ENCODE results near the gene C2CD3.

Gene C2CD3

DNA sequence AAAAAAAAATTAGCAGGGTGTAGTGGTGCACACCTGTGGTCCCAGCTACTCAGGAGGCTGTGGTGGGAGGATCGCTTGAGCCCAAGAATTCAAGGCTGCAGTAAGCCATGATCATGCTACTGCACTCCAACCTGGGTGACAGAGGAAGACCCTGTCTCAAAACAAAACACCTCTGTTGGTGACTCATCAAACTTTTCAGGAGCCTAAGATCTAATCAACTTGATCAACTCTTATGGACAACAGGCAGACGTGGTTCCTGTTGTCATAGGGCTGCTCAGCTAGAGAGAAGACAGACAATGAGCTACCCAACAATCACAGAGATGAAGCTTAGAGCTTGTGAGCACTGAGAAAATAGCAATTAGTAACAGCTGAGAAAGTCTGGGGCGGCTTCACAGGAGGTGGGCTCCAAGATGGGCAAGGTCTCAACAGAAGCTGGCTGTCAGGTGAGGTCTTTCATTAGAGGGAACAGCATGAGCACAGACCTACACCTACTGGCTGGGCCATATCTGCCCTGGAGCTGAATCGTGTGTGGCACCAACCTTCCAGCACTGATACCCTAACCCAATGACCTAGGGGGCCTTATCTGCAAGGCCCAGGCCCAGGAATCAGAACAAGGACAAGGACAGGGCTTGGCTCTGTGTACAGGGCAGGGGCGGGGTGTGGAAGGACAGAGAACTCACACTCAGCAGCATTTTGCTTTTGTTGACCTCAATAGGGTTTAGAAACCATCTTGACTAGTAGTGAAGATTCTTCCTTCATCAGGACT is 154.7 kb downstream of the C2CD3 start:
- no peak for DNase-seq

DNA sequence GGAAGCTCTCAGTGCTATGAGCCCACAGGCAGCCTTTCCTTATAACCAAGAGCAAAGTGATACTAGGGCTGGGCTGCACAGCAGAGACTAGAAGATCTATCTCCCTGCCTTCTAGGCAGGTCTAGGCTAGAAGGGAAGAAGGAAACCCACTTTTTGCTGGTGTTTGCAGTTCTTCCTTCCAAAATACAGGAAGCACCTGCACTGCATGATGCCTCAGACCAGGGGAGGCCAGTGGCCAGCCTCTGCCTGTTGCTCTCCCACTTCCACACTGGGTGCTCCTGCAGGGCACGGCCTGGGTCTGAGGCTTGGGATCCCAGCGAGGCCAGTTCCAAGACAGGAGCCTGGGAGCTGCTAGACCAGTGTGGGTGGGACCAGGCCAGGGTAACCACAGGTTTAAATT is 155.9 kb downstream of the C2CD3 start:
- DNase-seq, result no peak

DNA sequence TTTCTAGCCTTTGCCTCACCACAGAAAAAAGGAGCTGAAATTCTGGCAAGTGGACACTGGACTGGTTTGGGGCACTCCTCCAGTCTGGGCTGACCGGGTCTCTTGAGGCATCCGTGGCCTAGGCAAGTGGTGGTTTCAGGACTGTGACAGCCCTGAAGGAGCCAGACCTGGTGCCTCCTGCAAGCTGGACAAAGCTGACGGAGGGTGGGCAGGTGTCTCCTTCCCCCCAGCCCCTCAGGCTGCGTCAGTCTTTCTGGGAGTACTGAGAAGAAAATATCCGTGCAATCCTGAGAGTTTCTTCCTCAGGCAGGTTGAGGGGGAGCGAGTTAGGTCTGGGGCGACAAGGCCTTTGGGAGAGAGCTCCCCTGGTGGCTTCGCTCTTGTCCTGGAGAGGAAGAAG is 157.7 kb downstream of the C2CD3 start:
- no peak for DNase-seq

DNA sequence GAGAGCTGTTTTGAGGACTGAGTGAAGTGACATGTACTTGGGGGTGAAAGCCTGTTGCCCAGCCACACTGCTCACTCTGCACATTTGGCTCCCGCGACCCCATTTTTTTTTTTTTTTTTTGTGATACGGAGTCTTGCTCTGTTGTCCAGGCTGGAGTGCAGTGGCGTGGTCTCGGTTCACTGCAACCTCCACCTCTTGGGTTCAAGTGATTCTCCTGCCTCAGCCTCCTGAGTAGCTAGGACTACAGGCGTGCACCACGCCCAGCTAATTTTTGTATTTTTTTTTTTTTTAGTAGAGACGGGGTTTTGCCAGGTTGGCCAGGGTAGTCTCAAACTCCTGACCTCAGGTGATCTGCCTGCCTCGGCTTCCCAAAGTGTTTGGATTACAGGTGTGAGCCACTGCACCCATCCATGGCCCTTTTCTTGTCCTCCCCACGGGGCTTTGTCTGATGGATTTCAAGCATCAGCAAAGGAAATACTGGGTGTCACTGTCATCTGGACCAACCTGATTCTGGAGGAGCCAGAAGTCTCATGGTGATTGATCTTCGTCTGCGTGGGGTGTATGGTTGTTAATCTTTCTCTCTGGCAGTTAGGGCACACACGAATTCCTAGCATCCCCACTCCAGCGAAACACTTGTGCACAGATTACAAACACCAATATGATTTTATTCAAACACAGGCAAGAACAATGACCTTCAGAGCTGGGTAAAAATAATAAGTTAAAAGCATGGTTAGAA is 158.6 kb downstream of the C2CD3 start:
- DNase-seq, result no peak

DNA sequence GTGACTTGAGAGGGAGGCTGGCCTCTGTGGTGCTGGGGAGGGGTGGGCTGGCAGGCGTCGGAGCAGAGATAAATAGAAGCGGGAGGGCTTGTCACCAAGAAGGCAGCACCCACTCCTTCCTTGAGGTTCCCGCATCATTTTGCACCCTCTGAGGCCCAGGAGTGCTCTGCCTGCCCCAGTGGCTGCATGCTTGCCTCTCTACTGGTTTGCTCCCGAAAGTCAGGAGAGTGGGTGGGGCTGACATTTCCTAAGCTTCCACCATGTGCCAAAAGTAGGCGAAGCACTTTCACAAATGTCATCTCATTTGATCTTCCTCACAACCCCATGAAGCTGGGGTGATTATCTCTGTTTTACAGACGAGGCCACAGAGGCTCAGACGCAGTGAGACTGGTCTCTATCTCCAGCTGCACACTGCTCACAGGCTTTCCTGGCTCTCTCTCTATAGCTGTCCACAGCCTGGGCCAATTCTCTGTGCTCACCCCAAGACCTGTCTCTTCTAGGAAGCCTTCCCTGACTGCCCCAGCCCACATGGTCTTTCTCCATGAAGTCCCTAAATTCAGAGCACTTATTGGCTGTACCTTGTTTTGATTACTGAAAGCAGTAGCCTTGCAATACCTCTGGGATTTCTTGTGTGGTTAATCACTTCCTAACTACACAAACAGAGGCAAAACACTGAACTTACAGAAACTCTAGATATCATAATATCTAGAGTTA is 159.3 kb downstream of the C2CD3 start:
- DNase-seq, result no peak

DNA sequence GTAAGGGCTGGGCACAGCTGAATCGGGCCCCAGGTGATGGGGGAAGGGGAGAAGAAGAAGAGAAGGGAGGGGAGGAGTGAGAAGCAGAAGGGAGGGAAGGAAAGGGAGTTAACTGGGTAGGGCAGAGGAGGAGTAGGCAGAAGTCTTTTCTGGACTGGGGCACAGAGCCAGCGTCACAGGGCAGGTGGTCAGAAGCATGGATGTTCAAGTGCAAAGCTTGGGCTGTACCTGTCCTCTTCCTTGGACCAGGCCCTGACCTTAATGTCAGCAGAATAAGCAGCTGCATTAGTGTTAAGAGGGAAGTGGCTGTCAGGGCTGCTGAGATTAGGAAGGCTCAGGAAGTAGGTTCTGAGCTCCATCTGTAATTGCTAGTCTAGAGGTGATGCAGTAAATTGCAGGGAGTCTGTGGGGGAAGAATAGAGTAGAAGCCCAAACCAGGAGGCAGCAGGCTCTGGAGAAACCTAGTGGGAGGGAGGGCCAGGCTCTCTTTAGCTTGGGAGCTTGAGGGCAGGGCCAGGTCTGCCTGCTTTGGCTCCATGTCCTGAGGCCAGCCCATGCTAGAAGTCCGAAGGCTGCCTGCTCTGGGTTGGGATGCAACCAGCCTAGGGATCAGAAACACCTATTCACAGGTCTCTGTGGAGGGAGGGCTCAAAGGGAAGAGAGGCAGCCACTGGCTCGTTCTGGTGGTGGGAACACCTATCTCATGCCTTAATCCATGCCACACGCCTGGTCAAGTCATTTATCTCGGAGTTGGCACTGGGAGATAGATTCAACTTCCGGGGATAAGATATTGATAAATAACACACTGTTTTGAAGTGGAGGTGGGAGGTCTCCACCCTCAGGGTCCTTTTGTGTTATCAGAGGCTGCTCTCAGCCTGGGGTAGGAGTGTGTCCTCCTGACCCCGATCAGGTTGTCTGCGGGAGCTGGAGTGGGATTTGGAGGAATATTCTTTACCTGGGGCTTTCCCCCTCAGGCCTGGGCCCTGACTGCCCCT is 160.2 kb downstream of the C2CD3 start:
- DNase-seq, result no peak

DNA sequence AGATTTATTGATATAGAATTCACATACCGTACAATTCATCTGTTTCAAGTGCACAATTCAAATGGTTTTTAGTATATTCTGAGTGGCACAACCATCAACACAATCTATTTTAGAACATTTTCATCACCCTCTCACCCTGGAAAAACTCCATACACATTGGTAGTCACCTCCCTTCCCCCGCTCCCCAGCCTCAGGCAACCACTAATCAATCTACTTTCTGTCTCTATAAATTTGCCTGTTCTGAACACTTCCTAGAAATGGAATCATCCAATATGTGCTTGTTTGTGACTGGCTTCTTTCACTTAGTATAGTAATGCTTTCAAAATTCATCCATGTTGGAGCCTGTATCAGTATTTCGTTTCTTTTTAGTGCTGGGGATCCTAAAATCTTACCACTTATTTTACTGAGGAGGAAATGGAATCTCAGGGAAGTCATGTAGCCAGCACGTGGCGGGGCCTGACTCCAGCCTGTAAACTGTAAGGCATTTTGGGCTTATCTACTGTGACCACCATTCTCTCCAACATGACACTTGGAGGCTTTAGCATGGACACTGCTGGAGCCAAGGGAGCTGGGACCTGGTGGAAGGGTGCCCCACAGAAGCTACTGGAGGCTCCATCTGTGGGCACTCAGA is 161.0 kb downstream of the C2CD3 start:
- no peak for DNase-seq

DNA sequence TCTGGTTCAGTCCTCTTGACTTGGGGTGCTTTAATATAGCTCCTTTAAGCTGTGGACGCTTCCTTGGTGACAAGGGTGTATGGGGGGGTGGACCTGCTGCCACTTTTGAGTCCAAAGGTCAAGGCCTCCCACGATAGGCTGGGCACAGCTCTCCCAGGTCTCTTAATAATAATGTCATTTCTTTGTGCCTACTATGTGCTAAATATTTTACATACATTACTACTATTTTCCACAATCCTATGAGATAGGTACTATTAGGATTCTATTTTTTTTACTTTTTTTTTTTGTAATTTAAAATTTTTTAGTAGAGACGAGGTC is 161.6 kb downstream of the C2CD3 start:
- no peak for DNase-seq

DNA sequence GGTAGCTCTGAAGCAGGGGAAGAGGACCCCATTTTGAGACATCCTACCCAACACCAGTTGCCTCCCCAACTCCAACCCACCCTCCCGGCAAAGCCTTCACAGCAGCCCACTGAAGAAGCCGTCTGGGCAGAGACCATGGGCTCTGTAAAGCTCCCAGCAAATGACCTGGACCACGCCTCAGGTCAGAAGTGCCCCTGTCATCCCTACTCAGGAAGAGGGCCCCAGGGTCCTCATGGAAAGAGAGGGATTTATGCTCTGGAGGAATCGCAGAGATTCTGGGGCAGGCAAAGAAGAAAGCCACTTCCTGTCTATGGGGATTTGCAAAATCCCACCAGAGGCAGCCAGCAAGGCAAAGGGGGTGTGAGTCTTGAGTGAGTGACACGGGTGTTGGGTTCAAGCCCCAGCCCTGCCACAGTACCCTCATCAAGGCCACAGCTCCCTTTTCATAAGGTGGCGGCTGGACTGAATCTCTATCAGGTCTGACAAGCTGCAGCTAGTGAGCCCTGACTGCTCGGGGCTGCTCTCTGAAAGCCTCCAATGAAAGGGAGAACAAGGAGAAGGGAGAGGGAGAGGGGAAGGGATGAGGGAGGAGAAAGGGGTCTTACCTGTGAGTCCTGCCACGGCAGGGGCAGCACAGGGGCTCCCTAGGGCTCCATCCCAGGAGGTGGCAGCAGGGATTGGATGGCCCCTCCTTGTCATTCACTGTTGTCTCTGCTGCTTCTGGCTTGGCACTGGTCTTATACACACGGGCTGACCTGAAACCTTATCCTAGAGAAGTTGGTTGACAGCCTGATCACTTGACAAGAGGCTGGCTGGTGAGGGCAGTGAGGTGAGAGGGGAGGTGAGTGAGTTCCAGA is 162.2 kb downstream of the C2CD3 start, which contains the start of gene UCP3:
Gene UCP3, minus strand, starts transcription at position 713 of the 857 bp plus-strand sequence. CDS start 2,043 bp downstream, outside the sequence.
- no peak for DNase-seq

DNA sequence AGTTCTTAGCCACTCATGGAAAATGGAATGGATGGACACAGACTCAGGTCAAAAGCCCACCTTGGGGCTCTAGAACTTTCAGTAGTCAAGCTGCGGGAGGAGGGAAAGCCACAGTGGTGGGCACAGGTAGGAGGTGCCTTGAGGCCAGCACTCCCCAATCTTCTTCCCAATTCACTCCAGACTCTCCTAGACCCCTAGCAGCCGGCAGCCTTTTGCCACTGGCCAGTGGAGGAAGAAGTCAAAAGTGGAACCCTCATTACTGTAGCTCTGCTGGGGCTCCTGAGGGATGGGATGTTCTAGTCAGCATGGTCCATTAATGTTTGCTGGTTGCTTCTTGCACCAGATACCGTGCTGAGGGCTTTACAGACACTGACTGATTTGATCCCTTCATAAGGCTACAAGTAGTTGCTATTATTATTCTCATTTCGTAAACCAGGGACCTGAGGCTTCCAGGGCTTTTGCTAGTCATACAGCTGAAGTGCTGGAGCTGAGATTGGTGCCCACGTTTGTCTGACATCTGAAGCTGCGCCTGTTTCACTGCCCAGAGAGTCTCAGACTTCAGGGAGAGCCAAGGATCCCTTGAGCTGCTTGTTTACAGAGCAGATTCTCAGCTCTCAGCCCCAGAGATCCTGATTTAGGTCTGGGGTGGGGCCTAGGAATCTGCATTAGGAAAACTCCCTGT is 163.0 kb downstream of the C2CD3 start:
- DNase-seq, result no peak

DNA sequence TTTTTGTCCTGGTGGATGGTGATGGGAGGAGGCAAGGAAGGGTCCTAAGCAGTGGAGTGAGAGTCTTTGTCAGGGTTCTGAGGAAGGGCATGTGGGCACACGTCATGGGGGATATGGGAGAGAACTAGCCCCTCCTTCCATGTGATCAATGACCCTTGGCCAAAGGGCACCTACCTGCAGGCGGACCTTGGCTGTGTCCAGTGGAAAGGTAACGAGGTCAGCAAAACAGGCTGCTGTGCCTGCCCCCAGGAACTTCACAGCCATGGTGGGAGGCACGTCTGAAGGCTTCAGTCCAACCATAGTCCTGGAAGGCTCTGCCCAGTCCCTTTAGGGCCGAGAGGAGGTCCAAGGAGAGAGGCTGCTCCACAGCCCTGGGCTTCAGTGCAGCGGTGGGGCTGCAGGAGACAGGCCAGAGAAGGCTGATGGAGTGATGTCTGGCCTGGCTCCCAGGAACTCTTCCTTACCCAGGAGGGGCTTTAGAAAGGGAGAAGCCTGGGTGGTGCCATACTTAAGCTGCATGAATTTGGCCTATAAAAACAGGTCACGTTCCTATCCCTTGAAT is 164.0 kb downstream of the C2CD3 start:
- no peak for DNase-seq

DNA sequence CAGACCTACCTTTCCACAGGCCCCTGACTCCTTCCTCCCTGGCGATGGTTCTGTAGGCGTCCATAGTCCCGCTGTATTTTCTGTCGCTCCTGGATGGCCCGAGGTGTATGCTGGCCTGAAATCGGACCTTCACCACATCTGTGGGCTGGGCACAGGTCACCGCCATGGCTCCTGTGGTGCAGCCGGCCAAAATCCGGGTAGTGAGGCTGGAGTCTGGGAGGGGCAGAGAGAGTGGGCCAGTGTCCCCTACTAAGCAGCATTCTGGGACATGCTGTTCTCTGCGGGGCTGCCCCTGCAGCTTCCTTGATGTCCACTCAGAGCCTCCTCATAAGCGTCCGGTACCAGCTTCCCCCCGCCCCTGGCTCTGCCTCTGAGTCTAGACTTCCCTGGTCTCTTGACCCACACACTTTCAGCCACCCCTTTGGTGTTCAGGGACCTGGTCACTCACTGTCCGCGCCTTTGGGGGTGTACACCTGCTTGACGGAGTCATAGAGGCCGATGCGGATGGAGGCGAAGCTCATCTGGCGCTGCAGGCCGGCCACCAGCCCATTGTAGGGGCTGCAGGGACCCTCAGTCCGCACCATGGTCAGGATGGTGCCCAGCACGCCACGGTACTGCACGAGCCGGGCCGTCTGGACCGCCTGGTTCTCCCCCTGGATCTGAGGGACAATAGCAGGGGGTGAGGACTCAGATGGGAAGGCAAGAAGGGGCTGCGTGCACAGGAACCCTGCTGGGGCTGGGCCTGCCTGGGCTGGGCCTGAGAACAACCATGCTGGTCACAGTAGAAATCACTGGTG is 164.9 kb downstream of the C2CD3 start:
- no peak for DNase-seq

DNA sequence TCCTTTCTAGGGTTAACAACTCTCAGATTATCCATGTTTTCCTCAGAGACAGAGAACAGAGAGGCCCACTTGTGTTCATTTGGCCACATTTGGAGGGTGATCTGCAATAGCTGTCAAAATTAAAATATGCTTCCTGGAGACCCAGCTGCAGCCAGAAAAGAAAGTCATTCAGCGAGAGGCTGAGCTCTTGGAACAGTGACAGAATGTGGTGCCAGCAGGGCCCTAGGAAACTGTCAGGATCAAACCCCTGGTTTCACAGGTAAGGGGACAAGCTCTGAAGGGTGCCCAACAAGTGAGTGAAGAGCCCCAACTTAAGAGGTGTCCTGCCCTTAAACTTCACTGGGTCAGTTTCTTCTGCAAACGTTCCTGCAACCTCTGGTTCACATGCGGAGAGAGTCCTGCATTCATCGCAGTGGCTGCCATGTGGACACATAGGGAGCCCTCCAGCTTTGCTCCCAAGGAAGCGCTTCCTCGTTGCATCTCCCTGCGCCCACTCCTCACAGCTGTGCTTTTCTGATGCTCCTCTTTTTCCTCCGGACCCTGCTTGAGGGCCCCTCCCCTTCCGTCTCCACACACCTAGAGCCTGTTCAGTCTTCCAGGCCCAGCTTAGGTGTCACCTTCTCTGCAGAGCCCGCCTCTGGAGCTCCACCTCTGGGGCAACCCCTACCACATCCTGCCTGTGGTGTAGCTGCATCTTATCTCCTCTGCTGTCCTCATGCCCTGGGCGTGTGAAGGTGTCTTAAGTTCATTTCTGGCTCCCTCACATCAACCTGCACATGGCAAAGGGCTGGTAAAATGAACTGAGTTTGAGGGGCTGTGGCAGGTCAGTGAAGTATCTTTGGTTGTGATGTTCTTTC is 165.8 kb downstream of the C2CD3 start:
- no peak for DNase-seq

DNA sequence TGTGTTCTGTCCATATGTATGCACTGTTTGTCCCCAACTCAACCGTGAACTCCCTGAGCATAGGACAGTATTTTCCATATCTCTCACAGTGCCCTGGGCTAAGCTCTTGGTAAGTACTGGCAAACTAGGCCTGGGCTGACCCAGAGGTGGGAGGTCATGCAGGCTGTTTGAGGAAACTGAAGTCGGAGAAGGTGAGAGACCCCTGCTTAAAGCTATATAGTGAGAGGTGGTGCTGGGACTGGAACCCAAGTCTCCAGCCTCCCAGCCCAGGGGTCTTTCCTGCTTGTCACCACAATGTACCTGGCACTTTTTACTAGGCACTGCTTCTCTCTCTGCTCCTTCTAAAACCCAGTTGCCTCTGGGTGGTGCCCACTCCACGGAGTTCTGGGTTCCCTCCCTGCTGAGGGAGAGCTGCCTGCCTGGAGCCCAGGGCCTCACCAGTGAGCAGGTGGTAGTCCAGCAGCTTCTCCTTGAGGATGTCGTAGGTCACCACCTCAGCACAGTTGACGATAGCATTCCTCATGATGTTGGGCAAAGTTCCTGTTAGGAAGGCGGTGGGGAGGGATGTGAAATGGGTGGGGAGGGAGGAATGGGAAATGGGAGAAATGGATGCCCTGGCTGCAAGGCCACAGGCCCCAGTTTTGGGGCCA is 166.6 kb downstream of the C2CD3 start:
- no peak for DNase-seq

DNA sequence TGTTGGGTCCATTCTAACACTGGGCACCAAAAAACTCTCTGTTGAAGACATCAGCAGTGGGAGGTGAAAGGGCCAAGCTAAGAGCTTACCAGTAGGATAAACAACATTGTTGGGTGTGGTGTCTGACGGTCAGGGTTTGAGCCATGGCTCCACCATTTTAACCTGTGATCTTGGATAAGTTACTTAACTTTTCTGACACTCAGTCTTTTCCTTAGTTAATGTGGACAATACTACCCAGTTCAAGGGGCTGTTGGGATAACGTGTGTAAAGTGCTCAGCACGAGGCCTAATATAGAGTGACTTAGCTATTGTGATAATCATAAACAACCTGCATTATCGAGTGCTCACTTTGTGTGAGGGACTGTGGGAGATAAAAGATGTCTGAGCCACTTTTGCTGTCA is 168.0 kb downstream of the C2CD3 start:
- DNase-seq, result no peak

DNA sequence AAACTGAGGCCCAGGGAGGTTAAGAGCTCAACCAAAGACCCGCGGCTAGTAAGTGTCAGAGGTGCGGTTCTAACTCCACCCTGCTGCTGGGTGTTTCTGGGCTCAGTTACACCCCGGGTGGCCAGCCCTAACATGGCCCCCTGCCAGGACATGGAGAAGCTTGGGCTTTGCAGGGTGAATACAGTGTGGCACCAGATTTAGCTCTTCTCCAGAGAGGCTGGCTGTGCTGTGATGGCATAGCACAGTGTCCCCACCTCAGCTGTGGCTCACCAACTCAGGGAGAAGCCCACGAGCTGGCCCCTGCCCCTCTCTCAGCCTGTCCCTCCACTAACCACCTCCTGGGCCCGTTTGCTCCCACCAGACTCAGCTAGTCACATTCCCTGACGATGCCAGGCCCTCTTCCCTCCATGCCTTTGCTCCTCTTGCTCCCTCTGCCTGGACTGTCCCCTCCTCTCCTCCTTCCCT is 168.9 kb downstream of the C2CD3 start:
- DNase-seq, result no peak

DNA sequence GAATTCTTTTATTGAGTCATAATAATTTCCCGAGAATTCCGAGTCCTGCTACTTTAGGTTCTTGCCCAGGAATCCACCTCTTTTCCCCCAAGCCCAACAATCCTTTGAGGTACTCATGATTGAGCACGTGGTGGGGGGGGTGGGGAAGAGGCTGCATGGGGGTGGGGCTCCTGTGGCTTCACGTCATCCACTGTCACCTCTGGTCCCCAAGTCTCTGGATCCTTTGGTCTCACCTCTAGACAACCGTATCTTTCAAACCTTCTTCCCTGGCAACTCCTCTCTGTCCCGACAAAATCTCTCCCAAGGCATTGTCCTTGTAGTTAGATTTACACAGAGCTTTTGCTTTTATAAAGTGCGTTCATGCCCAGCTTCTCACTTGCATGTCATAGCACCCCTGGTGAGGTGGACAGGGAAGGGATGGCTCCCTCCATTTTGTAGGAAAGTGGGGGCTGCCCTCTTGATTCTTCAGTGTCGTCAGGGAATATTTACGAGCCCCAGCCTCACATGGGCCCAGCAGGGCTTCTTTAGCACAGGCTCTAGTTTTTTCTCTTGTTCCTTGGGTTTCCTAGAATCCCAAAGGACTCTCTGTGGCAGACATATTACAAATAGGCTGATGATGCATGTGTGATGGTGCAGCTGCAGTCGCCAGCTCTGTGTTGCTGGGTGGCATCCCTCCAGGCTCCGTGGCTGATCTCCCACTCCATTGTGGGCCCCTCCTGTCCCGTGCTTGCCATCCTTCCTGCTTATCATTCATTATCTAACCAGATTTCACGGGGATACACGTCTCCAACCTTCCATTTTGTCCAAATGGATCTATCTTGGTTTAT is 170.3 kb downstream of the C2CD3 start:
- DNase-seq, result no peak

Data from midbrain (tissue), 1 donor.